Esophagus (tissue), 2 donors: Measurements from ENCODE around the gene YKT6. TPM values are rescaled to one million over a fixed set of nuclear protein-coding genes. Genes with fewer than 3 reads are reported as not detected.
A peak's percentile ranks its signal among the peaks of the same experiment; 100 is the strongest.

Experiments
- H3K27ac ChIP-seq, 2 donors: one replicate each; pipeline ENCODE4 v1.5.1; 2013; ENCODE audit warnings: low read depth in 2 of 2, mild to moderate bottlenecking in 2 of 2, inconsistent platforms in 1 of 2, low read length in 1 of 2, moderate library complexity in 1 of 2
- H3K27me3 ChIP-seq, 2 donors: one replicate each; pipeline ENCODE4 v1.6.1; 2013; ENCODE audit warnings: low read length in 2 of 2, control low read depth in 1 of 2, mild to moderate bottlenecking in 1 of 2; ENCODE audit not compliant: insufficient read depth in 2 of 2, control insufficient read depth in 1 of 2
- H3K36me3 ChIP-seq, 2 donors: one replicate each; pipeline ENCODE4 v1.6.1; 2013; ENCODE audit warnings: low read length in 1 of 2; ENCODE audit not compliant: control insufficient read depth in 2 of 2, insufficient read depth in 2 of 2
- H3K4me1 ChIP-seq, 2 donors: one replicate each; pipeline ENCODE4 v1.6.1; 2013; ENCODE audit warnings: low read length in 1 of 2; ENCODE audit not compliant: control insufficient read depth in 2 of 2, insufficient read depth in 2 of 2
- H3K4me3 ChIP-seq, 2 donors: one replicate each; pipeline ENCODE4 v1.5.1; 2013; ENCODE audit warnings: low read length in 2 of 2, mild to moderate bottlenecking in 2 of 2, low read depth in 1 of 2, moderate library complexity in 1 of 2
- H3K9me3 ChIP-seq, 2 donors: one replicate each; pipeline ENCODE4 v1.6.1; 2013; ENCODE audit warnings: mild to moderate bottlenecking in 2 of 2, low read depth in 1 of 2, low read length in 1 of 2, moderate library complexity in 1 of 2; ENCODE audit not compliant: control insufficient read depth in 2 of 2, insufficient read depth in 1 of 2
- WGBS, 2 donors: extraction: QIAGEN DNeasy Blood & Tissue Kit; methylation state at CpG; one replicate each; pipeline ENCODE4 v1.1.7; 2013; 5-methylcytosine and 5-hydroxymethylcytosine counted together
- polyA plus RNA-seq, 2 donors: library from polyadenylated mRNA; stranded (reverse); fragments of 200-250 nt; gene quantifications; one replicate each; pipeline ENCODE4 v1.2.3, GENCODE V29; 2013
- donor health status: healthy with polysubstance abuse.
- donor health status: Bipolar disorder and iron deficiency.

Gene YKT6
- polyA plus RNA-seq = 10 to 100 TPM; 32.7 to 52.6 TPM

DNA sequence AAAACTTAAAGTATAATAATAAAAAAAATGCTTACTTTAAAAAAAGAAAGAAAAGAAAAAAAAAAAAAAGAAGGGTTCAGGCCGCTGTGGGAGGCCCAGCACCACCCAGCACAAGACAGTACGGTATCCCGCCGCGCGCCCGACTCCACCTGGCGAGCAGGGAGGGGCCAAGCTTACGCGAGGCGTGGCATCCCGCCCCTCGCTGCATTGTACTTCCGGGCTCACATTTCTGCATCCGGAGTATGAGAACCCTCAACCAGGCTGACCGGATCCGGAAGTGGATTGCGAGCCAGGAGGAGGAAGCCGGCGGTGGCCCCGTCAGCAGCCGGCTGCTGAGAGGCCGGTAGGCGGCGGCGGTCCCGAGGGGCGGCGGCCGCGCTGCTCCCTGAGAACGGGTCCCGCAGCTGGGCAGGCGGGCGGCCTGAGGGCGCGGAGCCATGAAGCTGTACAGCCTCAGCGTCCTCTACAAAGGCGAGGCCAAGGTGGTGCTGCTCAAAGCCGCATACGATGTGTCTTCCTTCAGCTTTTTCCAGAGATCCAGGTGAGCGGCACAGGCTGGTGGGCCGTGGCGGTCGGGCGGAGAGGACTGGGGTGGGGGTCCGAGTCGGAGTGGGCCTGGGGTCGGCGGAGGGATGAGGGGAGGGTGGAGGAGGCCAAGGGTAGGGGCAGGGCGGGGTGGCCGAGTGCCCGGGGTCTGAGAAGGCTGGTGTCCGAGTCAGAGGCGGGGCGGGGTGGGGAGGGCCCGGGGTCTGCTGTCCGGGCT, at the start of gene YKT6:
YKT6 (plus strand) TSS at position 280 of the 763 bp plus-strand sequence; CDS start at position 438, 158 bp downstream.
- 1% methylated on average over 57 to 58 of the region's 58 CpGs for WGBS, 2 donors
- H3K27me3 ChIP-seq = no peaks in the 10 kb centered on the region
- peak within 1 kb of the TSS; percentile 71 to 79 for H3K27ac ChIP-seq
- H3K4me3 ChIP-seq = peak within 1 kb of the TSS; percentile 79 to 98
- H3K36me3 ChIP-seq = peaks cover 0 to 6% of the 10 kb centered on the region in 2 donors
- H3K9me3 ChIP-seq = no peaks in the 10 kb centered on the region
- H3K4me1 ChIP-seq = no peaks in the 10 kb centered on the region

DNA sequence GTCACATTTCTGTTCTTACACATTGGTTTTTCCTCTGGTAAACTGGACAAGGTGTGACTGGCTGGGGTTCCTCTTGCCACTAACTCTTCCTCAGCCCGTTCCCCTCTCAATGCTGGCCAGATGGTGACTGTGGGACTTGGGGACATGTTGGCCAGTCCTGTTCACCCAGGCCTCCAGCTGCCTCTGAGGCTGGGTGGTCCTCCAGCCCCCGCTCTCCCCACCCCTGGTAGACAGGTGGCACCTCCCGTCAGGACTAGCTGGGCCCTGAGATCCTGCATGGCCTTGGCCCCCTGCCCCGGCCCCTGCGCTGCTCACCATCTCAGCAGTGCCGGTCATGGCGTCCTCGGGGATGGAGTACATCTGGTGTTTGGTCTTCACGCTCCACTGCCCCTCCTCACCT, 48.8 kb upstream of the YKT6 start:
- H3K27ac ChIP-seq = no peak overlapping the region
- H3K27me3 ChIP-seq = no peaks in the 10 kb centered on the region
- no peaks in the 10 kb centered on the region for H3K36me3 ChIP-seq
- no peak overlapping the region for H3K4me3 ChIP-seq
- WGBS, 2 donors = 94 to 97% methylated on average over 9 of the region's 9 CpGs
- H3K4me1 ChIP-seq = peaks cover 0 to 4% of the 10 kb centered on the region in 2 donors
- no peaks in the 10 kb centered on the region for H3K9me3 ChIP-seq

DNA sequence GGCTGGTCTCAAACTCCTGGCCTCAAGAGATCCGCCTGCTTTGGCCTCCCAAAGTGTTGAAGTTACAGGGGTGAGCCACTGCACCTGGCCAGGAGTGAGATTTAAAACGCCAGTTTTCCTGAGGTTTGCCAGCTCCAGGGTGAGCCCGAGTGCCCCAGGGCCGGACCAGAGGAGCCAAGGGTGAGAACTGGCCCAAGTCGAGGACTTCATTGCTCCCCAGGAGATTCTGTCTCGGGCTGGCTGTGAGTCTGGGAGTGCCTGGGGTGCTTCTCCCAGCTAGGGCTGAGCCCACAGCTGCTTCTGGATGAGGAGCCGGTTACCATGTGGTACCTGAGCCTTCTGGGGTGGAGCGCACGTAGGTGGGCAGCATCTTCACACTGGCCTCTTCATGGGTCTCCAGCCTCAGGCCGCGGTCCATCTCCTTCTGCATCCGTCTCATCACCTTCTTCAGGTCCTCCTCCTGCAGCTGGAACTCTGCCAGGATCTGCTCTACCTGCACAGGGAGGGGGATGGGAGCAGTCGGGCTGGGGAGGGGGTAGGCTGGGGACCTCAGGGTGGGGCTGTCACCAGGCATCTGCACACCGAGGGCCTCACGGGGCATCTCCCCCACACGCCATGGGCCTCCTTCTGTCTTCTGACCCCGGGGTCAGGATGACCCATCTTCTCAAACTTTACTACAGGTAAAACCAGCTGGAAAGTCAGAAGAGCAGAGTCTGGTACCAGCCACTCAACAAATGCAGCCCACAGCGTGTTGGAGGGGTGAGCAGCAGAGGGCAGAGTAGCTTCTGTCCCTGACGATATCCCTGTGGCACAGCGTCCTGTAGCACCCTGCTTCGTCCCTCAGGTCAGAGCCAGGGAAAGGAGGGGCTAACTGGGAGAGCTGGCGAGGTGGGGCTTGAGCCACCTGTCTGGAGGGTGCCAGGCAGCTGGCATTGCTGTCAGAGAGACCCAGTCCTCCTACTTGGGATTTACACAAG, 47.5 kb upstream of the YKT6 start:
- Histone ChIP-seq H3K27me3 (no peaks in the 10 kb centered on the region), H3K36me3 (no peaks in the 10 kb centered on the region), H3K9me3 (no peaks in the 10 kb centered on the region), H3K27ac (no peak overlapping the region), H3K4me3 (no peak overlapping the region), H3K4me1 (peaks cover 0 to 4% of the 10 kb centered on the region in 2 donors)
- 80% methylated on average over 22 of the region's 22 CpGs for WGBS, 2 donors

DNA sequence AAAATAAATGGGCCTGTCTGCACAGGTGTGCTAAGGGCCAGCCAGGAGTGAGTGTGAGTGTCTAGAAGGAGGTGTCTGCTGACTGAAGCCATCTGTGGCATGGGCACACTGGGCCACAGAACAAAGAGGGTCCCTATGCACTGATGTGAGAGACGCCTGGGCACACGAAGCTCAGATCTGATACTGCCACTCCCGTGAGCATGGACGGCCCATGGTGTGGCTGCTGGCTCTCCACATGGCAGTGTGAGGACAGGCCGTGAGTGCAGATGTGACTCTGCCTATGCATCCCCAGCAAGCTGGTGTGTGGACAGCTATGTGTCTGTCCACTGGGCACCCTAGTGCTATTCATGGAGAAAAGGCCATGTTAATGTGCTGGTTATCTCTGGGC, 46.8 kb upstream of the YKT6 start:
- Histone ChIP-seq H3K27ac (no peak overlapping the region), H3K36me3 (no peaks in the 10 kb centered on the region), H3K4me3 (no peak overlapping the region), H3K4me1 (peaks cover 0 to 4% of the 10 kb centered on the region in 2 donors), H3K27me3 (no peaks in the 10 kb centered on the region), H3K9me3 (no peaks in the 10 kb centered on the region)
- 87 to 91% methylated on average over 5 of the region's 5 CpGs for WGBS, 2 donors

DNA sequence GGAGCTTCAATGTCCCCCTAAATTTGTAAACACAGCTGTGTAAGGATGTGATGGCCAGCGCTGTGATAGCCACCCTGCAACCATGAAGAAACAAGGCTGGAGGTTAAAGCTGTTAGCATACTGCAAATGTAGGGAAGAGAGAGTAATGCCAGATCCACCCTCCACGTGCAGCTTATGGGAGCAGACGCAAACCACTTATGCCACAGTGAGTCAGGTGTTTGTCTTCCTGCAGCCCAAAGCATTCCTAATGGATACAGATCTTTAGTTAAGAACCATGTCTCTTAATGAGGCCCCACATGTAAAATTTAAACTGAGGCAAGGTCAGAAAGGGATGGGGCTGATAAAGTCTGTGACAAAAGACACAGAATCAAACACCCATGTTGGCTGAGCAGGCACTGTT, 46.1 kb upstream of the YKT6 start:
- WGBS, 2 donors = 72 to 80% methylated on average over 3 of the region's 3 CpGs
- Histone ChIP-seq H3K27ac (no peak overlapping the region), H3K4me3 (no peak overlapping the region), H3K27me3 (no peaks in the 10 kb centered on the region), H3K9me3 (no peaks in the 10 kb centered on the region), H3K4me1 (peaks cover 0 to 4% of the 10 kb centered on the region in 2 donors), H3K36me3 (no peaks in the 10 kb centered on the region)

DNA sequence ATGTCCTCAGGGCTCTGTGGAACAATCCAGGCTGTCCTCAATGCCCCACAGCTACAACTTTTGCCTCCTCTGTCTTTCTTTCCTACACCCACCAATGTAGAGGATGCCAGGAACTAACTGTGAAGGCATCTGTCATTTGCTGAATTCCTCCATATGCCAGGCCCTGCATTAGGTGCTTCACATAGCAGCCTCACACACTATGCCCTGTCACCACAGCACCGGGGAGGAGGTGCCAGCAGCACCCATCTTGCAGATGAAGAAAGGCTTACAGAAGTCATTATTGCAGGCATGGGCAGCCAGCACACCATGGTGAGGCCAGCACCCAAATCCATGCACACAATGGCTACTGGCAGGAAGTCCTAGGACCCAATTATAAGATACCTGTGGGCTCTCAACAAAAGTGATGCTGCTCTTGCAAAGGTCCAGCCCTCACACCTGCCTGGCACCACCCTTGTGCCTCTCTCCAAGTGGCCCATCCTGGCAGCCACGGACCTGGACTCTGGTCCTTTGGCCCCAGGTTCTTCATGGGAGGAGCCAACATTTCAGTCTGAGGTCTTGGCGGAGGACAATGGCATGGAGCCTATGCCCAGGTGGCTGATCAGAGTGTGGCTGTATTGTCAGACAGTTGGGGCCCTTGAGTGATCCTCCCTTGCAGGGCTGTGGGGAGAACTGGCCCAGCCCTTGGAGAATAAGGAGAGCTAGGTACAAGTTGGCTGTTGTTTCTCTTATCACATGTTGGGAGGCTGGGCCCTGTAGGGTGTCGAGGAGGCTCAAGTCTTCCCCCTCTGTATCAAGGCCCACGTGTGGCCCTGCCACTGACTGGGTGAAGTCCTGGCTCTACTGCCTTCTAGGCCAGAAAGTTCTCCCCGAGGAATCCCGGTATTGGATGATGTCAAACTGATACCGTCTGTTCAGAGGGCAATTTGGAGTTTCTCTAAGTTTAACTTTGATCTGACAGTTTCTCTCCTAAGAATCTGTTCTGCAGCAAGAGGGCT, 45.3 kb upstream of the YKT6 start:
- H3K4me3 ChIP-seq = no peak overlapping the region
- WGBS, 2 donors = 76 to 84% methylated on average over 8 of the region's 8 CpGs
- no peaks in the 10 kb centered on the region for H3K36me3 ChIP-seq
- no peaks in the 10 kb centered on the region for H3K27me3 ChIP-seq
- H3K27ac ChIP-seq = no peak overlapping the region
- H3K4me1 ChIP-seq = peaks cover 3 to 4% of the 10 kb centered on the region in 2 donors
- no peaks in the 10 kb centered on the region for H3K9me3 ChIP-seq

DNA sequence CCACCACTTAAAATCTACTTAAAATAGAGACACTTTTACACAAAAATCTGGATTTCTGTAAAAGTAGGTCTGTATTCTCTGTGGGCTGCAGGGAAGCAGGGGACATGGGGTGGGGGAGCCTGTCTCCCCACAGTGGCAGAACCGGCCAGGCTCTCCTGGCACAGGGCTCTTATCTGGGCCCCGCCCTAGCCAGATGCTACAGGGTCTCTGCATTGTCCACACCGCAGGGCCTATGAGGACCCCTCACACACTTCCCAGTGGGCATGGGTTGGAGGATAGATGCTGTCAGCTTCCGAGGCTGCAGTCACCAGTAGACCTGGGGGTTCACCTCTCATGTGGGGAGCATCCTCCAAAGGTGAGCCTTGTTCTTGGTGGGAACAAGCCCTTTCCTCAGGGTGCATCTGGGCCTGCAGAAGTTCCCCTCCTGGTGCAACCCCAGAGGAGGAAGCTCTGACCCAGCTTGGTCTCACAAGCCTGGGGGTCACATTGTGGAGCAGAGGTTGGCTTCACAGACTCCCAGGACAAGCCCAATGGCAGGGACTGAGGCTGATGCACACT, 44.2 kb upstream of the YKT6 start:
- Histone ChIP-seq H3K4me1 (peaks cover 0 to 3% of the 10 kb centered on the region in 2 donors), H3K36me3 (no peaks in the 10 kb centered on the region), H3K27ac (no peak overlapping the region), H3K9me3 (no peaks in the 10 kb centered on the region), H3K27me3 (no peaks in the 10 kb centered on the region), H3K4me3 (no peak overlapping the region)
- WGBS, 2 donors = 81 to 82% methylated on average over 4 of the region's 4 CpGs

DNA sequence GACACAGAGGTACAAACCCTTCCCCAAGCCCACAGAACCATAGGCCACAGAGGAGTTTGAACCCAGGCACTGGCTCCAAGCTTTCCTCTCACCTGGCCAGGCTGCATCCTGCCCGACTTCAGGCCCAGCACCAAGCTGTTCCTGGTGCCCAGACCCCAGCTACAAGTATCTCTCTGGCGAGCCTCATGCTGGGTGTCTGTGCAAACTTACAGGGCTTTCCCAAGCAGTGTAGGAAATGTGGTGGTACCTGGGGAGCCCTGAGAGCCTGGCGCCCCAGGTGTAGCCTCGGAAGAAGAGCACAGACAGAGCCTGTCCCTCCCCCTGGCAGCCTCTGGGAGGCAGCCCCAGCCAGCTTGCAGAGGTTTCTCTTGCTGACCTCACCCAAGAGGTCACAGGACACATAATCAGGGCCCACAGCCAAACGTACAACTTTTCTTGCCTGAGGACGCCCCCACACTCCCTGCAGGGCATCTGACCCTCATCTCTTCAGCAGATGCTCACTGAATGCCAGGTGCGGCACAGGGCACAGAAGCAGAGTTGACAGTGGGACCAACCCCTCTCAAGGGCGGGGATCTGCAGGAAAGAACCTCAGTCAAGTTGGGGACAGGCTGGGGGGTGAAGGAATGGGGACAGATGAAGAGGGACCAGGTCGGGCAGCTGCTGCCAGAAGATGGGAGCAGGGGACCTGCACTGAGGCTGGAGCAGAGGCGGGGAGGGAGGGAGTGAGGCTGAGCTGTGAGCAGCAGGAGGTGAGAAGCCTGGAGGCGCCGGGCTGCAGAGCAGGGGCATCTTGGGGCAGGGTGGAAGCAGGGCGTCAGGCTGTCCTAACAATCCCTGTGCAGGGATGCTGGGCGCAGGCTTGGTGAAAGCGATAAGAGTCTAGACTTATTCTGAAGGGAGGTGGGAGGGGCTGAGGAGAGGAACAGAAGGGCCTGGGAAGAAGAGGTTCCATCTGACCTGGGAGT, 43.4 kb upstream of the YKT6 start:
- Histone ChIP-seq H3K27me3 (no peaks in the 10 kb centered on the region), H3K36me3 (no peaks in the 10 kb centered on the region), H3K4me1 (peaks cover 0 to 3% of the 10 kb centered on the region in 2 donors), H3K9me3 (peaks cover 0 to under 1% of the 10 kb centered on the region in 2 donors), H3K4me3 (no peak overlapping the region), H3K27ac (no peak overlapping the region)
- 81 to 86% methylated on average over 15 of the region's 15 CpGs for WGBS, 2 donors
